Body of pancreas (tissue), 4 donors: ENCODE measurements around the gene PDZRN3.

Experiments
- POLR2A ChIP-seq, 3 donors: fragments of 450-650 bp; IDR thresholded peaks; one replicate each; pipeline ENCODE4 v1.6.1; 2016; ENCODE audit warnings: antibody characterized with exemption in 3 of 3, mild to moderate bottlenecking in 2 of 3
- TF ChIP-seq, protein P1 (sequence below), 7 experiments: fragments of 450-650 bp in 4 of 7; fragments of 200-600 bp in 3 of 7; sonication (generic) in 3 of 7; IDR thresholded peaks; one replicate each; pipeline ENCODE4 v1.5.1; 2016 to 2019; ENCODE audit warnings: antibody characterized with exemption in 7 of 7

DNA sequence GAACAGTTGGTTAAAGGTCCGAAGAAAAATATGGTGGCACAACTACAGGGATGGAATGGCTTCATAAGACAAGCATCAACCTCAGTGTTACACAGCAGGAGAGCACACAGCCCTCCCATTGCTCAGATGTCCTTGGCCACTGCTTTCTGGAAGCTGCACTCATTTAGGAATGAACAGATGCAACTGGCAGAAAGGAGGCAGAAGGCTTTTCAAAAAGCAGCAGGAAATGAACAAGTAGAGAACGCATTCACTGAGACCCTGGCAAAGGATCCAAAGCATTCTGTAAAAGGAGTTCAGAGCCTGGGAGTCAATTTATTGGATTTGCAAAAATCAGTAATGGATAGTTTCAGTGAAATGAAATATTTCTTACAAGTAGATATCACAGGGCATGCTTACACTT, 101.1 kb downstream of the PDZRN3 start:
- TF ChIP-seq, protein P1, sequence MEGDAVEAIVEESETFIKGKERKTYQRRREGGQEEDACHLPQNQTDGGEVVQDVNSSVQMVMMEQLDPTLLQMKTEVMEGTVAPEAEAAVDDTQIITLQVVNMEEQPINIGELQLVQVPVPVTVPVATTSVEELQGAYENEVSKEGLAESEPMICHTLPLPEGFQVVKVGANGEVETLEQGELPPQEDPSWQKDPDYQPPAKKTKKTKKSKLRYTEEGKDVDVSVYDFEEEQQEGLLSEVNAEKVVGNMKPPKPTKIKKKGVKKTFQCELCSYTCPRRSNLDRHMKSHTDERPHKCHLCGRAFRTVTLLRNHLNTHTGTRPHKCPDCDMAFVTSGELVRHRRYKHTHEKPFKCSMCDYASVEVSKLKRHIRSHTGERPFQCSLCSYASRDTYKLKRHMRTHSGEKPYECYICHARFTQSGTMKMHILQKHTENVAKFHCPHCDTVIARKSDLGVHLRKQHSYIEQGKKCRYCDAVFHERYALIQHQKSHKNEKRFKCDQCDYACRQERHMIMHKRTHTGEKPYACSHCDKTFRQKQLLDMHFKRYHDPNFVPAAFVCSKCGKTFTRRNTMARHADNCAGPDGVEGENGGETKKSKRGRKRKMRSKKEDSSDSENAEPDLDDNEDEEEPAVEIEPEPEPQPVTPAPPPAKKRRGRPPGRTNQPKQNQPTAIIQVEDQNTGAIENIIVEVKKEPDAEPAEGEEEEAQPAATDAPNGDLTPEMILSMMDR (IDR thresholded peaks at IDR 0.05): no peak
- TF ChIP-seq POLR2A (IDR thresholded peaks at IDR 0.05): no peak
